Stimulated activated CD4-positive, alpha-beta T cell treated with anti-CD3 and anti-CD28 coated beads, Interleukin-1b, Interleukin-23, amount 100 ng/mL, for 1 hour (primary cell): ENCODE results near the gene ACOD1.
A peak's percentile ranks its signal among the peaks of the same experiment; 100 is the strongest.
"Not testable (repeated sequence)": the region's sequence is repeated elsewhere in the genome, so short reads cannot be mapped to it uniquely, and the experiment has no call there.

Experiments used
- DNase-seq, 2 donors: peaks; one replicate each; pipeline ENCODE4 v3.0.0-alpha.2; 2020; ENCODE audit warnings: low read depth in 2 of 2

The ACOD1 gene

DNA sequence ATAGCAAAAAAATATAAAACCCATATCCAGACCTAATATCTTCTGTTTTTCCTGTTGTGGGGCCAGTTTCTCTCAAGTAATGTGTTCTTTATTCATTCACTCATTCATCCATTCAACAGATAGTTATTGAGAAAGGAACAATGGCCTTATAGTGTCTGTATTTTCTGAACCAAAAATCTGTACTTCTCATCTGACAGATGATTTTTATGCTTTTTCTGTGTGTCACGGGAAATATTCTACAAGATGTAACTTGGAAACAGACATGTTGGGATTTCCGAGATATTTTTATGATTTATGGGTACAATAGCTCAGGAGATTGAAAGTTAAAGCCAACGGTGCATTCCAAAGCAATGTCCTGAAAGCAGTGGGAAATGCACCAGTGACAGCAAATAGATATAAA, 5.7 kb downstream of the ACOD1 start:
- no peak for DNase-seq

DNA sequence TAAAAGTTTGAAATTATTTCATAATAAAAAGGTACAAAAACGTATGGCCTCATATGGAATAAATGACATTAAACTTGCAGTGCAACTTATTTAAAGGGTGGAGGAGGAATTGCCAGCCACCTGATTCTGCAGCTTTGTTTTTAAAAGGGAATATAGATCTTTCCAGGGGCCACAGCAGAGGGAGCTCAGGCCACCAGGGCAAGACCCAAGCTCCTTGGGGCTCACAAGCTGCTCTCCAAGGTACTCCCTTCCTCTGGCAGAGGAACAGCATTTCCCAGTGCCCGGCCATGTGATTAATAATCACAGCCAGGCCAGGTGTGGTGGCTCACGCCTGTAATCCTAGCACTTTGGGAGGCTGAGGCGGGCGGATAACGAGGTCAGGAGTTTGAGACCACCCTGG, 6.2 kb downstream of the ACOD1 start:
- no peak for DNase-seq

GRCh38 chr13:76955193-76955592, 6.9 kb downstream of the ACOD1 start:
- no peak for DNase-seq

DNA sequence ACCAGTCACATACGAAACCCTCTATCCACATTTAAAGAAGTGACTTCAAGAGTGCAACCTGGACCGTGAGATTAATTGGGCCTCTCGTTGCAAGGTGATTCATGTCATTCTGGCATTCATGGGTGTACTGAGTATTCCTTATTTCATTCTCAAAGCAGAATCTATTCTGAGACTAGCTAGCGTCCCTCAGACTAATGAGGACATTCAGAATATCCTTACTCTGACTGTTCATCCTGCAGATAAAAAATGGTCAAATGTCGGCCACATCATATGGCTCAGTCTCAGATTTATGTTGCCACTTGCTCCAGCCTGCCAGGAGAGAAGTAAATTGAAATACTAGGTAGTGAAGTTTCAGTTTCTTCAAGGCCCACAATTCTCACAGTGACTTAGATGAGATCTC, 7.3 kb downstream of the ACOD1 start:
- DNase-seq: no peak

DNA sequence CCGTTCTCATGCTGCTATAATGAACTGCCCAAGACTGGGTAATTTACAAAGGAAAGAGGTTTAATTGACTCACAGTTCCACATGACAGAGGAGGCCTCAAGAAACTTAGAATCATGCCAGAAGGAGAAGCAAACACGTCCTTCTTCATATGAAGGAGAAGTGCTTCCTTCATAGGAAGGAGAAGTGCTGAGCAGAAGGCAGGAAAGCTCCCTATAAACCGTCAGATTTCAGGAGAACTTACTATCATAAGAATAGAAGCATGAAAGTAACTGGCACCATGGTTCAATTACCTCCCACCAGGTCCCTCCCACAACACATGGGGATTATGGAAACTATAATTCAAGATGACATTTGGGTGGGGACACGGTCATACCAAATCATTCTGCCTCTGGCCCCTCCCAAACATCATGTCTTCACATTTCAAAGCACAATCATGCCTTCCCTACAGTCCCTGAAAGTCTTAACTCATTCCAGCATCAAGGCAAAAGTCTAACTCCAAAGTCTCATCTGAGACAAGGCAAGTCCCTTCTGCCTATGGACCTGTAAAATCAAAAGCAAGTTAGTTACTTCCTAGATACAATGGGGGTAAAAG, 10.6 kb downstream of the ACOD1 start:
- DNase-seq: no peak

DNA sequence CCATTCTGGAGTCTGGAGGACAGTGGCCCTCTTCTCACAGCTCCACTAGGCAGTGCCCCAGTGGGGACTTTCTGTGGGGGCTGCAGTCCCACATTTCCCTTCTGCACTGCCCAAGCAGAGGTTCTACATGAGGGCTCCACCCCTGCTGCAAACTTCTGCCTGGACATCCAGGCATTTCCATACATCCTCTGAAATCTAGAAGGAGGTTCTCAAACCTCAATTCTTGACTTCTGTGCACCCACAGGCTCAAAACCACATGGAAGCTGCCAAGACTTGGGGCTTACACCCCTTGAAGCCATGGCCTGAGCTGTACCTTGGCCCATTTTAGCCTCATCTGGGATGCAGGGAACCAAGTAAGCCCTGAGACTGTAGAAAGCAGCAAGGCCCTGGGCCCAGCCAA, 11.4 kb downstream of the ACOD1 start:
- not testable (repeated sequence) for DNase-seq

GRCh38 chr13:76965759-76966421, 17.6 kb downstream of the ACOD1 start:
- no peak for DNase-seq

DNA sequence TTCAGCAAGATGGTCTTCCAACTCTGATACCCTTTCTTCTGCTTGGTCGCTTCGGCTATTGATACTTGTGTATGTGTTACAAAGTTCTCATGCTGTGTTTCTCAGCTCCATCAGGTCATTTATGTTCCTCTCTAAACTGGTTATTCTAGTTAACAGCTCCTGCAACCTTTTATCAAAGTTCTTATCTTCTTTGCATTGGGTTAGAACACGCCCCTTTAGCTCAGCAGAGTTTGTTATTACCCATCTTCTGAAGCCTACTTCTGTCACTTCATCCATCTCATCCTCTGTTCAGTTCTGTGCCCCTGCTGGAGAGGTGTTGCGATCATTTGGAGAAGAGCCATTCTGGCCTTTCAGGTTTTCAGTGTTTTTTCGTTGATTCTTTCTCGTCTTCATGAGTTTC, 18.7 kb downstream of the ACOD1 start:
- DNase-seq: no peak

DNA sequence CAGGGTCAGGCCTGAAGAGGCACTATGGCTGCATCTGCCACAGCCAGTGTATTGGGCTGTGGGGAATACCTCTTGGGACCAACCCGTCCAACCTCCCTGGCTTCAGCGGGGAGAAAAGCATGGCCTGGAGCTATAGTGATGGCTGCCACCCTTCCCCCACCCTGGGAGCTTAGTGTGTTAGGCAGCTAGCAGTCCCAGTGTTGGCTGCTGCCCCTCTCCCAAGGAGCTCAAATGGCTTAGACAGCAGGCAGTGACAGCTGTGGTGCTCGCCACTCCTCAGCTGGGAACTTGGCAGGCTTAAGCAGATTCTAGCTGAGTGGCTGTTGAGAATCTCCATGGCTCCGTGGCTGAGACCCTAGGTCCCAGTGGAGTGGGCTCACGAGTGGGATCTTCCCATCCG, 19.7 kb downstream of the ACOD1 start:
- no peak for DNase-seq

DNA sequence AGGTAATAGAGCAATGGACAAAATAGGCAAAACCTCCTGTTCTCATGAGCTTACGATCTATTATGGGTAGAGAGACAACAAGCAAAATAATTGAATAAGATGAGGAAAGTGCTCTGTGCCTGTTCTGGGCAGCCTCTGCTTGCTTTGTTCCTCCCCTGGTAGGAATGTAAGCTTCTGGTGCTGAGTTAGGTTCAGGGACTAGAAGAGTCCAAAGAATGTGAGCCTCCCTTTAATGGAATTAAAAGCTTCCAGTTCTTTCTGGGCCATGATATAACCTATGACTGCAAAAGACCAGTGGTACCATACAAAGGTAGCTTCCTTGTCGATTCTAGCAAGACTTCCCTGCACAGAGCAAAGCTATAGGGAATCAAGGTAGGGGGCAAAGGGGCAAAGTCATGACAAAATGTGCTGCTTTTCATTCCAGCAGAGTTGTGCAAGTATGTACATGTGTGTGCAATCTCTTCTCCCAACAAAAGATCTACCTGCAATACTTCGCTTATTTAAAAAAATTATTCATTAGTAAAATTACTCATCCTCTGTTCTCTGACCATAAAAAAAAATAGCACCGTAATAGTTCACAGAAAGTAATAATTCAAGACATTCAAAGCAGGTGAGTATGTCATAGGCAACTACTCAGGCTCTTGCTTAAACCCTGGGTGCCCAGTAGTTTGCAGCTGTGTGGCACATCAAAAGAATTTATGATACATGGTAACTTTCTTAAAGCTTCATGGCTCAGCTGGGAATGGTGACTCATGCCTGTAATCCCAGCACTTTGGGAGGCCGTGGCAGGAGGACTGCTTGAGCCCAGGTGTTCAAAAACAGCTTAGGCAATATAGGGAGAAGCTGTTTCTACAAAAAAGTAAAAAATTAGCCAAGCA, 21.4 kb downstream of the ACOD1 start:
- no peak for DNase-seq

DNA sequence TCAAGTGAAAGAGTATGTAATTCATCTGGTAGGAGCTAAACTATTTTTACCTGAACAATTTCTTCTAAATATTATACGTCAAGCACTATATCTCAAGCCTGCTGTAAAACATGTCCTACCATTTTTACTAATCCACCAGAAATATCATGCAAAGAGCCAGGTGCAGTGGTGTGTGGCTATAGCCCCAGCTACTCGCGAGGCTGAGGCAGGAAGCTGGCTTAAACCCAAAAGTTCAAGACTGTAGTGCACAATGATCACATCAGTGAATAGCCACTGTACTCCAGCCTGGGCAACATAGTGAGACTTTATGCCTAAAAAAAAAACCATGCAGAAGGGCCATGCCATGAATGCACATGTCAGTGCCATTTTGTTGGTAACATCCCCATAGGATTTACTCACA, 22.9 kb downstream of the ACOD1 start:
- no peak for DNase-seq

- DNase-seq: no peak
Observed at GRCh38 chr13:76971851-76972829, 23.8 kb downstream of the ACOD1 start.

- DNase-seq: no peak
Observed at GRCh38 chr13:76973920-76974617, 25.8 kb downstream of the ACOD1 start.

- no peak for DNase-seq
Observed at GRCh38 chr13:76974618-76974975, 26.3 kb downstream of the ACOD1 start.

DNA sequence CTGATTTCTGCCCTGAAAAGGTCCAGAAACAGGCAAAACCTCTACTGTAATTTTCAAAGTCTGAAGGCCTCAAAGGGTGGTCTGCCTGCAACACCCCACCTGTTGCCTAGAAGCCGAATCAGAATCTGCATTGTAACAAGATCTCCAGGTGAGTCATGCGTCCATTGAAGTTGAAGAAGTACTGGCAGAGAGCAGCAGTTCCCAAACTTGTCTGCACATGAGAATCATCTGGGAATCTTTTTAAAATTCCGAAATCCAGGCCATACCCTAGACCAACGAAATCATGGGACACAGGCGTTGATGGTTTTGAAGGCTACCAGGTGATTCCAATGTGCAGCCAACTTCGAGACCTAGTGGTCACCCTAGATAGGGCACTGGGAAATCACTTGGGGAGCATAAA, 27.6 kb downstream of the ACOD1 start:
- no peak for DNase-seq

DNA sequence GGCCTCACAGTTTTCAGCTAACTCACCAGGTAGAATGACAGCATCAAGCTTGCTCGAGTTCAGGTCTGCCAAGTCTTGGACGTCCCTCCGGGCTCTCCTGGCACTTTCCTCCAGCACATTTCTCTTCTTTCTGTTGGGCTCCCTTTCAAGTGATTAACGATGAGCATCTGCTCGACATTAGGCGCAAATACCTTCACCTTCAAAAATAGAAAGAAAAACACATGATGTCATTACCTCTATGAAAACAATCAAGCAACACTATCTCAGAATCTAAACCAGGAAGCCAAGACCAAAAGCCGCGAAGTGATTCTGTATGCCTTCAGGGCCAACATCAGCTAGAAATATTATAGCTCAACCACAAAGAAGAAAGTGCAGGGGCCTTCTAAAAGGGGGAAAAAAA, 28.2 kb downstream of the ACOD1 start:
- no peak for DNase-seq

DNA sequence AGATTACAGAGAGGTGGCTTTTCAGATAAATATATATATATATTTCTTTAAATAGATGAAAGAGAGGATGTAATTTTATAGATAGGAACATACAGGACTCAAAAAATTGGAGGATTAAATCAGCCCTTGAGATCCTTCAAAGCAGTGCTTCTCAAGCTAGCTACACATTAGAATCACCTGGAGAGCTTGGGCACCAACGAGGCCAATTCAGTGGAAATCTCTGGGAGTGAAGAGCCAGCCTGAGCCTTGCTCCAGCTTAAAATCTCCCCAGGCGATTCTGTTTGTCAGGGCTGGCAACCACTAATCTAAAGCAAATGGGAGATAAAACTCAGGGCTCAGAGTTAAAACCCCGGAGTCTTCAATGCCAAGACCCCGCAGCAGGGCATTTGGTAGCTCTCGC, 28.6 kb downstream of the ACOD1 start:
- DNase-seq: no peak

DNA sequence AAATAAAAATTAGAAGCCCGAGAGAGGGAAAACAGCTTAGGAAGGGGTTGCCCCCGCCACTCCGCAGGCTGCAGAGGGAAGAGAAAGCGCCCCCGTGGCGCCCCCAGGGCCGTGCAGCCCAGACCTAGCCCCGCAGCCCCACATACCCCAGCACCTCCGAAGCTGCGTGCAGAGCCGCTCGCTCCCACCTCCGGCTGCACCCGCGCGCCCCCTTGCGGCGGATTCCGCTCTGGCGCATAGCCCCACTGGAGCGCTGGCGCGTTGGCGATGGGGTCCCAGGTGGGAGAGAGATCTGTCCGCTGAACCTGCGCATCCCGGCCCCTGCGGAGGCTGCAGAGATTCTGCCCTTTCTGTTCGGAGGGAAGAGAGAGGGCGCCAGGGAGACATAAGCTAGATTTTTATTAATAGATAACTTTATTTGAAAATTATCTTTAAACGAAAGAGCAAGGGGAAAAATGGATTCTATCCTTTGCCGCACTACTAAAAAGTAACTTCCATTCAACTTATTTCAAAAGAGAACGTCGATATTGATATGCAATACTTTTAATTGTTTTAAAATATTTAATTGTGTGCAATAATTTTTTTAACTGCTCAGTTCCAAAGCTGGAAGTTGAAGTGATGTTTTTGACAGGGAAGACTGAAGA, 31.9 kb downstream of the ACOD1 start:
- DNase-seq: peak; percentile 71 to 87

GRCh38 chr13:76982061-76982460, 33.8 kb downstream of the ACOD1 start:
- no peak for DNase-seq

DNA sequence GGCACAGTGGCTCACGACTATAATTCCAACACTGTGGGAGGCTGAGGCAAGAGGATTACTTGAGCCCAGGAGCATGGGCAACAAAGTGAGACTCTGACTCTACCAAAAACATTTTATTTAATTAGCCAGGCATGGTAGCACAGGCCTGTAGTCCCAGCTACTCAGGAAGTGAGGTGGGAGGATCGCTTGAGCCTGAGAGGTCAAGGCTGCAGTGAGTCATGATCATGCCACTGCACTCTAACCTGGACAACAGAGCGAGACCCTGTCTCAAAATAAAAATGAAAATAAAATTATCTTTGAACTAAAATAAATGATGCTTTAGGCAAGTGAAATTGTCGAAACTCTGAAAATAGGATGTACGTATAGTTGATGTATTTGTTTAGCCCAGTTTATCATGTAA, 35.4 kb downstream of the ACOD1 start:
- DNase-seq: no peak

- peak; percentile 24 to 32 for DNase-seq
Observed at GRCh38 chr13:76991432-76991795, 43.1 kb downstream of the ACOD1 start.
